HG03439 (cell line): ENCODE results near the gene TUT1.
"Not testable (repeated sequence)": the region's sequence is repeated elsewhere in the genome, so short reads cannot be mapped to it uniquely, and the experiment has no call there.

Experiments used
- ATAC-seq: cut with Tn5 transposase; IDR thresholded peaks from one replicate; pipeline ENCODE4 v1.9.1; 2021; ENCODE audit warnings: mild to moderate bottlenecking, moderate library complexity; ENCODE audit not compliant: unreplicated experiment

TUT1 gene

DNA sequence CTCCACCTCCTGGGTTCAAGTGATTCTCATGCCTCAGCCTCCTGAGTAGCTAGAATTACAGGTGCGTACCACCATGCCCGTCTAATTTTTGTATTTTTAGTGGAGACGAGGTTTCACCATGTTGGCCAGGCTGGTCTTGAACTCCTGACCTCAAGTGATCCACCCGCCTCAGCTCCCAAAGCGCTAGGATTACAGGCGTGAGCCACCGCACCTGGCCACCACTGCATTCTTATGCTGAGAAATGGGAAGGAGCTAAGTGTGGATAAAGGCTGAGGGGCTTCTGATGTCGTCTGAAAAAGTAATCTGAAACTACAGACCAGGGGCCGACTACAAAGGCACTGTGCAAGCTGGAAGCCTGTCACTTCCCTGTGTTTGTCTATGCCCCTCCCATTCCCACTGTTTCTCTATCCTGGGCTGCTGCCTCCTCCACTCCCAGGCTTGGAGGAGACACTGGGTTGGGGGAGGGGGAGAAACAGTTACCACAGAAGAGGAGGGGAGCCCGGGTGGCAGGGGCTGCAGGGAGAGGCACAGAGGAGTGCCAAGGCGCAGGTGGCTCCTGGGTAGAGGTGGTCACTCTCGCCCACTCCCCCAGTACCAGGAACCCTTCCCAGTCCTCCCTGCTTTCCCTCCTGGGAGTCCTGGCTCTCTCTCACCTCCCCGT lies 13.3 kb upstream of the TUT1 start:
- ATAC-seq: no peak

DNA sequence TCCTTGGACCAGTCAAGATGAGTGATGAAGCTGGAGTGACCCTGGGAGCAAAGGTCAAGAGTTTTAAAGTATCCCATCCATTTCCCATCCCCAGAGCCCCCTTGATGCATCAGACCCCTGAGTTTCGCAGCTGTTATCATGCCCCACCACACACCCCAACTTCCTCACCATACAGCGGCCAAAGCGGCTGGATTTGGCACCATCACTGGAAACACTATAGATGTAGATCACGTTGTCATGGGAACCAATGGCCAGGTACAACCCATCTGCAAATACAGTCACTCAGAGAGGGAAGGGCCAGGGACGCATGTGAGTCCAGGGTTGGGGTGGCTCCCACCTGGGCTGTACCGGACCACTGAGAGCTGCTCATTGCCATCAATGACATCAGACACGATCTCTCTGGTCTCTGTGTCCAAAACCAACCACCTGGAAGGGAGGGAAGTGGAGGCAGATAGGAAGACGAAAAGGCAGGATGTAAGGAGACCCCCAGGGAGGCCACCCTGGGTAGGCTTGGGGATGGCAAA lies 12.5 kb upstream of the TUT1 start:
- no peak for ATAC-seq

DNA sequence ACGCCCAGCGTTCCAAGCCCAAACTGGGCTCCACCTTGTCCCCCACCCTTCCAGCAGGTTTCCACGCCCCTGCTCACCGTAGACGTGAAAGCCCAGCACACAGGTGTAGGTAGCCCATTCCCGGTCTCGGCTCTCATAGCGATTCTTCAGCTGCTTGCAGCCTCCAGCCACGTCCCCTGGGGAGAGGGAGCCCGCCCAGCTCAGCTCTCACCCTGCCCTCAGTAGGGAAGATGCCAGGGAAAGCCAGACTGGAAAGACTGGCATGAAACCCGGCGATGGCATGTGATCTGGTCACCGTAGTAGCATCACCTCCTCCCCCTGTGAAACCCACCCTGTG lies 11.7 kb upstream of the TUT1 start:
- no peak for ATAC-seq

- ATAC-seq: no peak
Observed at GRCh38 chr11:62602141-62603071, 11.1 kb upstream of the TUT1 start.

- ATAC-seq: peak; percentile 73
Observed at GRCh38 chr11:62601372-62602140, 10.2 kb upstream of the TUT1 start, which contains the start of gene MTA2. Gene MTA2, minus strand, starts transcription at chr11:62601865. Its CDS starts 415 bp downstream, at chr11:62601450.

- peak; percentile 11 for ATAC-seq
Observed at GRCh38 chr11:62601122-62601371, 9.7 kb upstream of the TUT1 start.

- no peak for ATAC-seq
Observed at GRCh38 chr11:62600367-62601121, 9.2 kb upstream of the TUT1 start.

DNA sequence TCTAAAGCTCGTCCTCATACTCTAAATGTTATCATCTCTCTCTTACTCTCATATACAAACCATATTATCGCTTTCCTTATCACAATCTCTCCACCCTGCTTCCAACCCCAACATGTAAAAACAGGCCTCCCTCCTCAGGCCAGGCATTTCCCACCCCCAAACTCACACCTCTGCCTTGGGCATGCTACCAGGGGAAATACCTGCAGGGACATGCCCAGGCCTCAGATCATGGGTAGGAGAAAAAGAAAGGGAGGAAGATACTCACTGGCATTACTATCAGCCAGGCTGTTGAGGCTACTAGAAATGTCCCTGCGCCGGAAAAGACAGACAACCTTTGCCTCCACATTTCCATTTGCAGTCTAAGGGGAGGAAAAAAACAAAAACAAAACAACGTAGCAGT lies 8.6 kb upstream of the TUT1 start:
- ATAC-seq: no peak

DNA sequence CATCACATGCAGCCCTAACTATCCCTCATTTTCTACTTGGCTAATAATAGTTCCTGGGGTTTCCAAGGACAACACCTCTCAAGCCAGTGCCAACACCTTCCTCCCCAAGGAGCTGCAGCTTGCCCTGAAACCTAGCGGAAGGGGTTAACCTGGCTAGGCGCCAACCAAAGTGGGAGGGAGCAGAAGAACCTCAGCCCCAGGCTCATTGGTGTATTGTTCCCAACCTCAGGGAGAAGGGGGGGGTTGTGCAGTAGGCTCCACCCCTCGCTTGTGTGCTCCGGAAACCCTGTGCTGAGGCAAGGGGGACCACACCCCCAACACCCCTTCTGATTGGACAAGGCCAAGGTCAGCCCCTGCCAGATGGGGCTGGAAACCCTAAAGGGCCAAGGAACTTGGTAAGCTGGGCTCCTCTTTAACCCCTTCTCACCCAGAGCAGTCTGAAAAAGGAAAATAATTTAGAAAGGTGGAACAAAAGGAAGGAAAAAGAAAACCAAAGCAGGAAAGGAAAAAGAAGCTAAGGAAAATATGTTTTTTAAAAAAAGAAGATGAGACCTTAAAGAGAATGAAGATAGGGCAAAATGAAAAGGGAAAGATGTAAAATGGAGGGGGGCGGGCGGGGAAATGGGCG lies 7.9 kb upstream of the TUT1 start:
- ATAC-seq: peak; percentile 50

GRCh38 chr11:62595124-62595523 lies 3.8 kb upstream of the TUT1 start:
- ATAC-seq: no peak

DNA sequence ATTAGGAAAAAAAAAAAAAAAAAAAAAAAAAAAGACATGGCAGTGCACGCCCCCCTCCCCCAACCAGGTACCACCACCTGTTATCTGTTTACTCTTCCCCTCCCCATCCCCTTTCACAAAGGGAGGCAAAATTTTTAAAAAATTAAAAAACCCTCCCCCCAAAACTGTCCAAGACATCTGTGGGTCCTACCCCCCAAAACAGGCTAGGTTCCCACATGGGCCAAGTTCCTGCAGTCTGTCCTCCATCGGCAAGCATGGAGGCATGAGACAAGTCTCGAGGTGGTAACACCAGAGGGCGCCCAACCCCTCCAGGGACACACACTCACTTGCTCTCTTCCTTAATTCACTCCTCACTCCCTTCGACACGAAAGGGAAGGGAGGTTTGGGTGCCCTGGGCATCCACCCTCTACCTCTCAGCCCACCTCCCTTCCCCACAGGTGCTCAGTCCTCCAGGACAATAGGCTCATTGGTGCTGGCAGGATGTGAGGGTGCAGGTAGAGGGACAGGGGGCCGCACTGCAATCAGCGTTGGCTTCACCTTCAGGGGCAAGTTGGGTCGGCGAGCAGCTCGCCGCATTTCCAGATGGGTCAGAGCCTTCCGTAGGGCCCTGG lies 2.2 kb upstream of the TUT1 start:
- no peak for ATAC-seq

- no peak for ATAC-seq
Observed at GRCh38 chr11:62592989-62593421, 1.7 kb upstream of the TUT1 start.

- ATAC-seq: no peak
Observed at GRCh38 chr11:62592146-62592815, 958 bp upstream of the TUT1 start.

DNA sequence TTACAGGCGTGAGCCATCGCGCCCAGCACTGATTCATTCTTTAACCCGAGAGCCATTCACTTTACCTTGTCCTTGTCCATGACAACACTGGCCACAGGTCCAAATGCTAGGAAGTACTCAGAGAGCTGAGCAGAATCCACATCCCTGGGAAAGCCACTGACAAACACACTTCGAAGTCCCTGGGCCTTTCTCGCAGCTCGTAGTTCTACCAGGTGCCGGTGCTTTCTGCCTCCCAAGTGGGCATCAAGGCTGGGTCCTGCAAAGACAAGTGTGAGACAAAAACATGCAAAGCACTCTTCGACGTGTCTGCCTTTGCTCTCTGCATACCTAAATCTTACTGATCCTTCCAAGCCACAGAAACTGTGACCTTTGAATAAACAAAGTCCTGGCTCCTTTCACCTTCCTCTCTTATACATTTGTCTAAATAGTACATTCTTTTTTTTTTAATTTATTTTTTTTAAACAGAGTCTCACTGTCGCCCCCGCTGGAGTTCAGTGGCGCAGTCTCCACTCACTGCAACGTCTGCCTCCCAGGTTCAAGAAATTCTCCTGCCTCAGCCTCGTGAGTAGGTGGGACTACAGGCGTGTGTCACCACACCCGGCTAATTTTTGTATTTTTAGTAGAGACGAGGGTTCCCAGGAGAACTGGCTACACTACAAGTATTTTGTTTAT lies 2.2 kb downstream of the TUT1 start:
- no peak for ATAC-seq

DNA sequence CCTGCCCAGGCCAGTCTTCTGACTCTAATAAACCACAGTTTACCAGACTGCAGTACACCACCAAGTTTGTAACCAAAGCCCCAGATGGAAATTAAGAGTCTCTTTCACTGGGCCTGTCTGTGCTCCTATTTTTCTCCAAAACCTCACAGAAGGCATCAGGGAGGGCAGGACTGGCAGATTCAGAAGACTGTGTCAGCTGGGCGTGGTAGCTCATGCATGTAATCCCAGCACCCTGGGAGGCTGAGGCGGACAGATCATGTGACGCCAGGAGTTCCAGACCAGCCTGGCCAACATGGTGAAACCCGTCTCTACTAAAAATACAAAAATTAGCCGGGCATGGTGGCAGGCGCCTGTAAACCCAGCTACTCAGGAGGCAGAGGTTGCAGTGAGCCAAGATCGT lies 6.0 kb downstream of the TUT1 start:
- not testable (repeated sequence) for ATAC-seq

DNA sequence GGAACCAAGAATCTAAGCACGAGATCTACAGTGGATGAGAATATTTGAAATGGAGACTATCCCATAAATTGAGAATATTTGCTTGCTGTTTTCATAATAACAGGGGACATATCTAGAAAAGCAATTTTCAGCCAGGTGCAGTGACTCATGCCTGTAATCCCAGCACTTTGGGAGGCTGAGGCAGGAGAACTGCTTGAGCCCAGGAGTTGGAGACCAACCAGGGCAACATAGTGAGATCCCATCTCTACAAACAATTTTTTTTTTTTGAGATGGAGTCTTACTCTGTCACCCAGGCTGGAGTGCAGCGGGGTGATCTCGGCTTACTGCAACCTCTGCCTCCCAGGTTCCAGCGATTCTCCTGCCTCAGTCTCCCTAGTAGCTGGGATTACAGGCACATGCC lies 9.6 kb downstream of the TUT1 start:
- not testable (repeated sequence) for ATAC-seq

DNA sequence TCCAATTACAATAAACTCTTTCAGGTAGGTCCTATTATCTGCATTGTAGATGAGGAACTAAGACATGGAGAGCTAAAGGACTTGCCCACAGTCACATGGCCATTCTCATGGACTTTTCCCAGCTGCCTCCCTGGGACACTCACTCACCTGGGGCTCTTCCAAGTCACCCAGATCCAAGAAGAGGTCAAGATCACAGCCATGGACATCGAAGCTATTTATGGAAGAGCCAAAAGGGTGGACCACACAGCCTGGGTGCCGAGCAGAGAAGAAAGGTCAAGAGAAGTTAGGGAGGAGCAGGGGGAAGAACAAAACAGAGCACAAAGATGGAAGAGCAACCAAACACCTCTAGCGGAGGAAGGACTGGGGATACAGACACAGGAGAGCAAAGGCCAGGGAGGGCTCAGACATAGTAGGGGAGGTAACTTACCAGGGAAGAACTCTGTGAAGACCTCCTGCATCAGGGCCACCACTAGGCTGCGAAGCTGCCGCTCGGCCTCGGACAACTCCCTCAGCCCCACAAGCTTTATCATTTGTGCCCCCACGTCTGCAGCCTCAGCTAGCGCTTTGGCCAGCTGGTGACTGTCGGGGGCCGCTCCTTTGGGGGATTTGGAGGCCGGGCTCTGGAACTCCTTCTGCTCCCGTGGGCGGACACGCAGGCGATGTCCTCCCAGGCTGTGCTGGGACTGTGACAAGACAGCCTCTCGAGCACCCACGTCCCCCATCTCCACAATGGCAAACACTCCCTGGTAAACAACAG lies 10.2 kb downstream of the TUT1 start:
- no peak for ATAC-seq

- ATAC-seq: no peak
Observed at GRCh38 chr11:62579252-62579651, 12.1 kb downstream of the TUT1 start.
